Gastroesophageal sphincter (tissue), 3 donors: Measurements from ENCODE around the gene UBR4.

ENCODE experiments used
- EP300 ChIP-seq: sonication (generic); formaldehyde crosslinking; IDR thresholded peaks from one replicate; pipeline ENCODE4 v1.6.1; 2017; ENCODE audit warnings: antibody characterized with exemption, mild to moderate bottlenecking
- POLR2A ChIP-seq, 2 donors: fragments of 450-650 bp; IDR thresholded peaks; one replicate each; pipeline ENCODE4 v1.6.1; 2017; ENCODE audit warnings: antibody characterized with exemption in 2 of 2, mild to moderate bottlenecking in 2 of 2, moderate library complexity in 1 of 2
- POLR2AphosphoS5 ChIP-seq: sonication (generic); formaldehyde crosslinking; IDR thresholded peaks from one replicate; pipeline ENCODE4 v1.6.1; 2017; ENCODE audit warnings: antibody characterized with exemption
- TF ChIP-seq, protein P1 (sequence below), 4 experiments: fragments of 200-600 bp in 2 of 4; fragments of 450-650 bp in 2 of 4; sonication (generic) in 1 of 4; IDR thresholded peaks; one replicate each; pipeline ENCODE4 v1.5.1; 2017 to 2019; ENCODE audit warnings: antibody characterized with exemption in 4 of 4, mild to moderate bottlenecking in 2 of 4, moderate library complexity in 2 of 4

DNA sequence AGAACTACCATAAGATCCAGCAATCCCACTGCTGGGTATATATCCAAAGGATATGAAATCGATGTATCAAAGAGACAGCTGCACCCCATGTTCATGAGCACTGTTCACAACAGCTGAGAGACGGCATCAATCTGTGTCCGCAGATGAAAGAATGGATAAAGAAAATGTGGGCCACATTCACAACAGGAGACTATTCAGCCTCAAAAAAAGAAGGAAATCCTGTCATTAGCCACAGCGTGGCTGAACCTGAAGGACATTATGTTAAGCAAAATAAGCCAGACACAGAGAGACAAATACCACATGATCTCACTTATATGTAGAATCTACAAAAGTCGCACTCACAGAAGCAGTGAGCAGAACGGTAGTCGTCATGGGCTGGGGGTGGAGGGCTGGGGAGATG lies 154.4 kb downstream of the UBR4 start:
- TF ChIP-seq, protein P1, sequence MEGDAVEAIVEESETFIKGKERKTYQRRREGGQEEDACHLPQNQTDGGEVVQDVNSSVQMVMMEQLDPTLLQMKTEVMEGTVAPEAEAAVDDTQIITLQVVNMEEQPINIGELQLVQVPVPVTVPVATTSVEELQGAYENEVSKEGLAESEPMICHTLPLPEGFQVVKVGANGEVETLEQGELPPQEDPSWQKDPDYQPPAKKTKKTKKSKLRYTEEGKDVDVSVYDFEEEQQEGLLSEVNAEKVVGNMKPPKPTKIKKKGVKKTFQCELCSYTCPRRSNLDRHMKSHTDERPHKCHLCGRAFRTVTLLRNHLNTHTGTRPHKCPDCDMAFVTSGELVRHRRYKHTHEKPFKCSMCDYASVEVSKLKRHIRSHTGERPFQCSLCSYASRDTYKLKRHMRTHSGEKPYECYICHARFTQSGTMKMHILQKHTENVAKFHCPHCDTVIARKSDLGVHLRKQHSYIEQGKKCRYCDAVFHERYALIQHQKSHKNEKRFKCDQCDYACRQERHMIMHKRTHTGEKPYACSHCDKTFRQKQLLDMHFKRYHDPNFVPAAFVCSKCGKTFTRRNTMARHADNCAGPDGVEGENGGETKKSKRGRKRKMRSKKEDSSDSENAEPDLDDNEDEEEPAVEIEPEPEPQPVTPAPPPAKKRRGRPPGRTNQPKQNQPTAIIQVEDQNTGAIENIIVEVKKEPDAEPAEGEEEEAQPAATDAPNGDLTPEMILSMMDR (IDR thresholded peaks at IDR 0.05), result no peak
- TF ChIP-seq POLR2A (IDR thresholded peaks at IDR 0.05) (no peak), POLR2AphosphoS5 (no peak), EP300 (no peak)
